ENCODE results near the gene FBLN1. TPM values are rescaled to one million over a fixed set of nuclear protein-coding genes. Genes with fewer than 3 reads are reported as not detected.

The FBLN1 gene
- total RNA-seq, 1 donor, result 256 TPM

DNA sequence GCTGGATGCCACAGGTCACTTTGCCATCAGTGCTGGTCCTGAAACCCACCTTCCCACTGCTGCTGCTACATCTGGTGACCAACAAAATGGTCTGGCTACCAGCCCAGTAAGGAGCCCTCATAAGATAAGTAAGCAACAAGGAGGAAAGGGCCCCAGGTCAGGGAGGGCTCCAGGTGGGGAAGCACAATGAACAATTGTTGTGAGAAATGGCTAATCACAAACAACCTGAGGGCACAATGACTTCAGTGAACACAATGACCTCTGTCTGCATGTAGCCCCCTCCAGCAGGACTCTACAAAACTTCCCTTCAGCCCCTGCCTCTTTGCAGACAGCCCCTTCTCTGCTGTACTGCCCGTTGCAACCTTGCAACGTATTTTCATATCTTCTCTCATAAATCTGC, 19.4 kb upstream of the FBLN1 start:
- TF ChIP-seq, protein P1, sequence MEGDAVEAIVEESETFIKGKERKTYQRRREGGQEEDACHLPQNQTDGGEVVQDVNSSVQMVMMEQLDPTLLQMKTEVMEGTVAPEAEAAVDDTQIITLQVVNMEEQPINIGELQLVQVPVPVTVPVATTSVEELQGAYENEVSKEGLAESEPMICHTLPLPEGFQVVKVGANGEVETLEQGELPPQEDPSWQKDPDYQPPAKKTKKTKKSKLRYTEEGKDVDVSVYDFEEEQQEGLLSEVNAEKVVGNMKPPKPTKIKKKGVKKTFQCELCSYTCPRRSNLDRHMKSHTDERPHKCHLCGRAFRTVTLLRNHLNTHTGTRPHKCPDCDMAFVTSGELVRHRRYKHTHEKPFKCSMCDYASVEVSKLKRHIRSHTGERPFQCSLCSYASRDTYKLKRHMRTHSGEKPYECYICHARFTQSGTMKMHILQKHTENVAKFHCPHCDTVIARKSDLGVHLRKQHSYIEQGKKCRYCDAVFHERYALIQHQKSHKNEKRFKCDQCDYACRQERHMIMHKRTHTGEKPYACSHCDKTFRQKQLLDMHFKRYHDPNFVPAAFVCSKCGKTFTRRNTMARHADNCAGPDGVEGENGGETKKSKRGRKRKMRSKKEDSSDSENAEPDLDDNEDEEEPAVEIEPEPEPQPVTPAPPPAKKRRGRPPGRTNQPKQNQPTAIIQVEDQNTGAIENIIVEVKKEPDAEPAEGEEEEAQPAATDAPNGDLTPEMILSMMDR (IDR thresholded peaks at IDR 0.05; ENCODE audit: insufficient read depth, low read depth, low read length), result no peak
- DNase-seq (ENCODE audit: low read depth), result no peak
- H3K4me3 ChIP-seq (ENCODE audit: low read depth, low read length), result no peak overlapping the region

DNA sequence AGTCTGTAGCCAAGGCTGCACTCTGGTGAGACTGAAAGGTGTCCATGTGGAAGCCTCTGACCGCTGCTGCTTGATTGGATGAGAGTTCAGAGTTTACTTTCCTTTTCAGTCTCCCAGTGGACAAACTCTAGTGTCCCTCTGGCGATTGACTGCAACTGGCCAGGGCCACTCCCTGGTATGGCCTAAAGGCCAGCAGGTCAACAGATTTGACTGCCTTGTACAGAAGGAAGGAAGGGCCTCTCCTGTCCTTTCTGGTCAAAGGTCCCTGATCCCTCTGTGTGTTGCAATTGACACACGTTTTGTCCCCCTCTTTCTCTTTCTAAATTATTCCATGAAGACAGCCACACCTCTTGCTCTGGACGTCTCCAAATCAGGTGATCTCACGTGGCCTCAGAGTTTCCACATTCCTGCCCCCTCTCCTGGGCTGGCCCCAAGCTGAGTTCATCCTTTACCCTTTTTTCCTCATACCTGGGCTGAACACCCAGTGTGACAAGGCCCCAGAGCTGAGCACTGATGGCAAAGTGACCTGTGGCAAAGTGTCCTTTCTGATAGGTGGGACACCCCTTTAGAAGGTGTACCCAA, 18.7 kb upstream of the FBLN1 start:
- no peak for DNase-seq (ENCODE audit: low read depth)
- H3K4me3 ChIP-seq (ENCODE audit: low read depth, low read length), result no peak overlapping the region
- TF ChIP-seq, protein P1 (IDR thresholded peaks at IDR 0.05; ENCODE audit: insufficient read depth, low read depth, low read length), result no peak

DNA sequence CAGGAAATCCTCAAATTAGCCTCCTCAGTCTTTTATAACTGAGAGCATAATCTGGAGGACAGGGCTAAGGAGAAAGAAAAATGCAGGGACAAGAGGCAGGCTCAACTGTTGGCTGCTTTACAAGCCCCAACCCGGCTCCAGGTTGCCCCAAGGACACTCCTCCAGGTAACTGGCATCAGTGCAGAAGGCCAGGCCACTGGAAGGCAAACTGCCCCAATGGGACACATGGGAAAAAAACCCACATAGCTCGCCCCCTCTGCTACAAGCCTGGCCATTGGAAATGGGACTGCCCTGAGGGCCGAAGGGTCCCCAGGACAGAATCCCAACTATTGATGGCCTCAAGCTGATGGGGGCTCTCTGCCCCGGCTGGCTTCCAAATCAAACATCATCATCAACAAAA, 17.9 kb upstream of the FBLN1 start:
- TF ChIP-seq, protein P1 (IDR thresholded peaks at IDR 0.05; ENCODE audit: insufficient read depth, low read depth, low read length), result no peak
- no peak overlapping the region for H3K4me3 ChIP-seq (ENCODE audit: low read depth, low read length)
- DNase-seq (ENCODE audit: low read depth), result no peak

DNA sequence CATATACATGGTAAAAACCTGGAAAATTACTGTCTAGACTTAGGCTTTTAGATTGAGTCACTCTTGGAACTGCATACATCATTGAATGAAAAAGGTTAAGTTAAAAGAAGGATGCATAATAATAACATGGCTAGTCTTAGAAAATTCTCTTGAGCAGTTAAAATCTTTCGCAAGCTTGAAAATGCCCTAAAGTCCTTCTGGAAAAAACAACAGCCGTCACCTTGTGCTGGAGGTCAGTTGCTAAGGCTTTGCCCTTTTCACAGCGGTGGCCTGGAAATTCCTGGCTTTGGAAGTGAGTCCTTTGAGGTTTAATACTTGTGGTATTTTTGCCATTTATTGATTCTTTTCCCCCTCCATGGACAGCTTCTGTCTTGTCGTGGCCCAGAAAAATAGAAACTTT, 17.4 kb upstream of the FBLN1 start:
- TF ChIP-seq, protein P1 (IDR thresholded peaks at IDR 0.05; ENCODE audit: insufficient read depth, low read depth, low read length), result no peak

DNA sequence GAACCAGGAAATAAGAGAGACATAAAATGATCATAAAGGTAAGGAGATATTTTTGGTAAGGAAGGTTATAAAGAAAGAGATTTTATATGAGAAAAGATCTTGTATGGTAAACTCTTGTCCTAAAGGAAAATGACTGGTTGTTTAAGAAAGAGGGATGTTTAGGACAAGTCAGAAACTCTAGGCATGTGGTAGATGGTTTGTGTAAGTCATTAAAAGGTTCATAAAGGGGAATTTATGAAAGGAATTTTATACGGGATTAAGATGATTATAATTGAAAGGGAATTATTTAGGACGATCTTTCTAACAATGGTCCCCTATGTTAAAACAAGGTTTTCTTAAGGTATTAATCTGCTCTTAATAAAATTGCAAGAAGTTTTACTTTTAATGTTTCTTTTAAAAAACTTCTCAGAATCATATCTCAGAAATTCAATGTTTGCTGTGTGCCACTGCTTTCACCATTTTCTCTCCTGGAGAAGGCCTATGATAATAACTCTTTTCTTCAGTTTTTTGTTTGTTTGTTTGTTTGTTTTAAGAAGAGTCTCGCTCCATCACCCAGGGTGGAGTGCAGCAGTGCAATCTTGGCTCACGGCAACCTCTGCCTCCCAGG, 13.8 kb upstream of the FBLN1 start:
- no peak for DNase-seq (ENCODE audit: low read depth)
- TF ChIP-seq, protein P1 (IDR thresholded peaks at IDR 0.05; ENCODE audit: insufficient read depth, low read depth, low read length), result no peak

More for the DNA sequence above, 17.4 kb upstream of the FBLN1 start:
- DNase-seq (ENCODE audit: low read depth), result peak; percentile 86
- H3K4me3 ChIP-seq (ENCODE audit: low read depth, low read length), result no peak overlapping the region

DNA sequence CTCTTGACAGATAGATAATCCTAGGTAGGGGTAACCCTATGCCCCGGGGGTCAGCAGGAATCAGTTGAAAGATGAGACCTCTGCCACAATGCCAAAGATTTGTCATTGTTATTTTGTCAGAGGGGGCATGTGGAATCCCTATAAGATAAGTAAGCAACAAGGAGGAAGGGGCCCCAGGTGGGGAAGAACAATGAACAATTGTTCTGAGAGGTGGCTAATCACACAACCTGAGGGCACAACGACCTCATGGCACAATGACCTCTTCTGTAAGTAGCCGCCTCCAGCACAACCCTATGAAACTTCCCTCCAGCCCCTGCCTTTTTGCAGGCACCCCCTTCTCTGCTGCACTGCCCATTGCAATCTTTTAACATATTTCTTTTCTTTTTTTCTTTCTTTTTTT, 11.8 kb upstream of the FBLN1 start:
- H3K4me3 ChIP-seq (ENCODE audit: low read depth, low read length), result no peak overlapping the region
- DNase-seq (ENCODE audit: low read depth), result no peak
- TF ChIP-seq, protein P1 (IDR thresholded peaks at IDR 0.05; ENCODE audit: insufficient read depth, low read depth, low read length), result no peak

More for the DNA sequence above, 13.8 kb upstream of the FBLN1 start:
- H3K4me3 ChIP-seq (ENCODE audit: low read depth, low read length), result no peak overlapping the region

DNA sequence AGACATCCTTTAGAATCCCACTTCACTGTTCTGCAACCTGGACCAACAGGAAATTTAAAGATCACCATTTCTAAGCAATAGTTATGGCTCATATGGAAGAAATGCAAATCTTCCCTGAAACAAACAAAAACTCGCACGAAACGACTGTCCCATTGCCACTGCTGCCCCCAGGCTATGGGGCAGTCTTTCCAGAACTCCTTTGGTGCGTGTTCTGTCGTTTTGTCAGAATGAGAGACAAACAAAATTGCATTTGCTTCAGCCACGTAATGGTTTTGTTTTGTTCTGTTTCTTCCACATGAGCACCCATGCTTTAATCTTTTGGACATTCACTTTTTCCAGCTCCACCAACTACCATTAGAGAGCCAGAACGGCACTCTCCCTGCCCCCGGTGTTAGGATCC, 10.8 kb upstream of the FBLN1 start:
- TF ChIP-seq, protein P1 (IDR thresholded peaks at IDR 0.05; ENCODE audit: insufficient read depth, low read depth, low read length), result no peak
- H3K4me3 ChIP-seq (ENCODE audit: low read depth, low read length), result no peak overlapping the region
- DNase-seq (ENCODE audit: low read depth), result no peak

All from fibroblast of villous mesenchyme (primary cell).